Measurements from ENCODE around the gene PRR15L. TPM values are rescaled to one million over a fixed set of nuclear protein-coding genes. Genes with fewer than 3 reads are reported as not detected.

The PRR15L gene
- polyA plus RNA-seq, 1 experiment: not detected

GRCh38 chr17:47962901-47963300 lies 5.2 kb upstream of the PRR15L start:
- no peak overlapping the region for H3K4me3 ChIP-seq (ENCODE audit: low read depth, low read length)
- peaks cover 2% of the 10 kb centered on the region; the same call in 1 of the 2 replicates for H3K27me3 ChIP-seq (ENCODE audit: control insufficient read depth, insufficient read depth, low read length)
- no peak for TF ChIP-seq CTCF (IDR thresholded peaks at IDR 0.05; ENCODE audit: insufficient read depth, low read depth, low read length)
- H3K36me3 ChIP-seq (ENCODE audit: control insufficient read depth, insufficient read depth, low read length): no peaks in the 10 kb centered on the region
- DNase-seq (ENCODE audit: low read depth): no peak
- ChIA-PET CTCF (interaction anchor here (6.6 kb wide), 1 partner anchor 14 kb away, joined by 64 read pairs; no protein-coding TSS in a partner anchor), POLR2A (no interaction called here)

- no peak for TF ChIP-seq CTCF (IDR thresholded peaks at IDR 0.05; ENCODE audit: insufficient read depth, low read depth, low read length)
- H3K27me3 ChIP-seq (ENCODE audit: control insufficient read depth, insufficient read depth, low read length): peaks cover 2% of the 10 kb centered on the region; the same call in 1 of the 2 replicates
- POLR2A ChIA-PET: interaction anchor here (0.6 kb wide), 1 partner anchor 130 kb away, joined by 4 read pairs; the partner anchor contains the start of genes LRRC46 and MRPL10
- DNase-seq (ENCODE audit: low read depth): no peak
- CTCF ChIA-PET: interaction anchor here (1.2 to 6.6 kb wide), 3 partner anchors 10 to 15 kb away, joined by 4 to 64 read pairs (median 6); partner anchors contain the start of gene CDK5RAP3
- no peak overlapping the region for H3K4me3 ChIP-seq (ENCODE audit: low read depth, low read length)
- H3K36me3 ChIP-seq (ENCODE audit: control insufficient read depth, insufficient read depth, low read length): no peaks in the 10 kb centered on the region
These were observed 3.7 kb upstream of the PRR15L start for GRCh38 chr17:47961406-47961805.

- H3K27me3 ChIP-seq (ENCODE audit: control insufficient read depth, insufficient read depth, low read length): peaks cover 2% of the 10 kb centered on the region; the same call in 1 of the 2 replicates
- no peaks in the 10 kb centered on the region for H3K36me3 ChIP-seq (ENCODE audit: control insufficient read depth, insufficient read depth, low read length)
- ChIA-PET CTCF (interaction anchor here (0.9 to 19.6 kb wide), 7 partner anchors 9 to 56 kb away, joined by 3 to 304 read pairs (median 6); partner anchors contain the start of genes CDK5RAP3 and PNPO), POLR2A (no interaction called here)
- TF ChIP-seq CTCF (IDR thresholded peaks at IDR 0.05; ENCODE audit: insufficient read depth, low read depth, low read length): no peak
- no peak overlapping the region for H3K4me3 ChIP-seq (ENCODE audit: low read depth, low read length)
- no peak for DNase-seq (ENCODE audit: low read depth)
These were observed 2.4 kb upstream of the PRR15L start for GRCh38 chr17:47959825-47960655.

- Histone ChIP-seq H3K27me3 (ENCODE audit: control insufficient read depth, insufficient read depth, low read length) (peaks cover 2% of the 10 kb centered on the region; the same call in 1 of the 2 replicates), H3K36me3 (ENCODE audit: control insufficient read depth, insufficient read depth, low read length) (no peaks in the 10 kb centered on the region), H3K4me3 (ENCODE audit: low read depth, low read length) (no peak overlapping the region)
- no peak for DNase-seq (ENCODE audit: low read depth)
- CTCF ChIA-PET: interaction anchor here (0.7 to 19.6 kb wide), 9 partner anchors 8 to 116 kb away, joined by 3 to 380 read pairs (median 6); partner anchors contain the start of genes CDK5RAP3 and SCRN2
- POLR2A ChIA-PET: no interaction called here
- TF ChIP-seq CTCF (IDR thresholded peaks at IDR 0.05; ENCODE audit: insufficient read depth, low read depth, low read length): no peak
These were observed 692 bp downstream of the PRR15L start for GRCh38 chr17:47956791-47957590.

All from BJ (cell line).